Liver (tissue), 3 donors: Measurements from ENCODE around the gene ARHGAP40.

Experiments used
- CTCF ChIP-seq: fragments of 150-350 bp; IDR thresholded peaks from 2 replicates; pipeline ENCODE4 v1.5.1; 2017; ENCODE audit warnings: improper control_type of control experiment, low read depth, low read length; ENCODE audit not compliant: missing input control
- MAX ChIP-seq: IDR thresholded peaks from 2 replicates; pipeline ENCODE4 v1.6.1; 2016; ENCODE audit warnings: antibody characterized with exemption
- TAF1 ChIP-seq: conservative IDR thresholded peaks from 2 replicates; pipeline ENCODE4 v1.6.1; 2016; ENCODE audit warnings: antibody characterized with exemption, mild to moderate bottlenecking
- YY1 ChIP-seq: IDR thresholded peaks from 2 replicates; pipeline ENCODE4 v1.6.1; 2016; ENCODE audit warnings: antibody characterized with exemption, mild to moderate bottlenecking
- donor health status: healthy.
- donor health status: healthy.

GRCh38 chr20:38608188-38608587 lies 6.6 kb downstream of the ARHGAP40 start:
- TF ChIP-seq YY1 (no peak), CTCF (no peak), TAF1 (no peak), MAX (no peak)
